SK-N-SH treated with all-trans-retinoic acid at 6 μM for 48 hours (cell line): Measurements from ENCODE around the gene GHRHR.

Source experiments
- ATAC-seq: fragments of 200-7000 bp; cut with Tn5 transposase; 3 replicates; pipeline ENCODE4 v1.9.1; 2020; ENCODE audit warnings: mild to moderate bottlenecking, moderate library complexity
- BACH2 ChIP-seq: fragments of 250-450 bp; sonication (Bioruptor Pico); IDR thresholded peaks from 2 replicates; pipeline ENCODE4 v1.9.0; 2021; ENCODE audit warnings: mild to moderate bottlenecking, borderline replicate concordance
- CSDC2 ChIP-seq: fragments of 250-450 bp; sonication (Bioruptor Pico); IDR thresholded peaks from 2 replicates; pipeline ENCODE4 v1.5.0; 2020; ENCODE audit warnings: mild to moderate bottlenecking, moderate library complexity
- ESRRG ChIP-seq: fragments of 250-450 bp; sonication (Bioruptor Pico); IDR thresholded peaks from 2 replicates; pipeline ENCODE4 v1.6.1; 2021; ENCODE audit warnings: mild to moderate bottlenecking
- GLIS3 ChIP-seq: fragments of 250-450 bp; sonication (Bioruptor Pico); IDR thresholded peaks from 2 replicates; pipeline ENCODE4 v1.5.0; 2020; ENCODE audit warnings: mild to moderate bottlenecking, moderate library complexity
- PATZ1 ChIP-seq: fragments of 250-450 bp; sonication (Bioruptor Pico); IDR thresholded peaks from 2 replicates; pipeline ENCODE4 v1.8.0; 2020; ENCODE audit warnings: mild to moderate bottlenecking, moderate library complexity, borderline replicate concordance
- POU6F1 ChIP-seq: fragments of 250-450 bp; sonication (Bioruptor Pico); IDR thresholded peaks from 2 replicates; pipeline ENCODE4 v1.8.0; 2021; ENCODE audit warnings: low read depth, mild to moderate bottlenecking, moderate library complexity, borderline replicate concordance
- PPARA ChIP-seq: fragments of 250-450 bp; sonication (Bioruptor Pico); IDR thresholded peaks from 2 replicates; pipeline ENCODE4 v1.5.0; 2020; ENCODE audit warnings: mild to moderate bottlenecking, borderline replicate concordance
- TCF4 ChIP-seq: fragments of 250-450 bp; sonication (Bioruptor Pico); IDR thresholded peaks from 2 replicates; pipeline ENCODE4 v1.8.0; 2021; ENCODE audit warnings: mild to moderate bottlenecking, moderate library complexity, borderline replicate concordance
- TOX ChIP-seq: fragments of 250-450 bp; sonication (Bioruptor Pico); IDR thresholded peaks from 2 replicates; pipeline ENCODE4 v1.8.0; 2021; ENCODE audit warnings: mild to moderate bottlenecking, moderate library complexity, borderline replicate concordance
- ZC3H10 ChIP-seq: fragments of 250-450 bp; sonication (Bioruptor Pico); IDR thresholded peaks from 2 replicates; pipeline ENCODE4 v1.5.1; 2021; ENCODE audit warnings: mild to moderate bottlenecking, moderate library complexity
- ZFP3 ChIP-seq: fragments of 250-450 bp; sonication (Bioruptor Pico); IDR thresholded peaks from 2 replicates; pipeline ENCODE4 v1.5.0; 2020; ENCODE audit warnings: mild to moderate bottlenecking, moderate library complexity
- ZFP30 ChIP-seq: fragments of 450-650 bp; formaldehyde crosslinking; IDR thresholded peaks from 2 replicates; pipeline ENCODE4 v1.5.0; 2022; ENCODE audit warnings: mild to moderate bottlenecking, moderate library complexity
- ZNF70 ChIP-seq: fragments of 450-650 bp; formaldehyde crosslinking; IDR thresholded peaks from 2 replicates; pipeline ENCODE4 v1.5.0; 2020; ENCODE audit warnings: mild to moderate bottlenecking, moderate library complexity
- TF ChIP-seq, protein P1 (sequence below): fragments of 250-450 bp; sonication (Bioruptor Pico); IDR thresholded peaks from 2 replicates; pipeline ENCODE4 v1.5.0; 2020; ENCODE audit warnings: mild to moderate bottlenecking, moderate library complexity
- TF ChIP-seq, protein P2 (sequence below): fragments of 250-450 bp; sonication (Bioruptor Pico); IDR thresholded peaks from 2 replicates; pipeline ENCODE4 v1.5.1; 2020; ENCODE audit warnings: low read depth, mild to moderate bottlenecking, moderate library complexity

The GHRHR gene

GRCh38 chr7:30928254-30928872 is 35.4 kb upstream of the GHRHR start (continued):
- no peak for TF ChIP-seq PATZ1 (CRISPR knock-in tag)

DNA sequence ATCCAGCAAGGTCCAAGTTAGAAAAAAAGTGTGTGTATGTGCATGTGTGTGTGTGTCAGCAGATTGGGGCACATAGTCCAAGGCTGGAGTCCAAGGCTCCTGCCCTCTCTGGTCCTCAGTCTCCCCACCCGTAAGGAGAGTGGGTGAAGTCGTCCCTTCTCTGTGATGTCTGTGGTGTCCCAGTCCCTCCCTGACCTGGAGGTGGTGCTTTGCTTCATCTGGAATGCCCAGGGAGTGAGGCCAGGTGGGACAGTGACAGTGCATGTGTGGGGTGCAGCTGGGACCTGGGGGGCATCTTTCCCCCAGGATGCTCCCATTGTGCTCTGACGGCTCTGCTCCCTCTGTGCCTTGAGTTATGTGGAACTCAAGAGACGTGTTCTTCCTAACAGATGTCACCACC is 34.1 kb upstream of the GHRHR start:
- ATAC-seq = no peak

DNA sequence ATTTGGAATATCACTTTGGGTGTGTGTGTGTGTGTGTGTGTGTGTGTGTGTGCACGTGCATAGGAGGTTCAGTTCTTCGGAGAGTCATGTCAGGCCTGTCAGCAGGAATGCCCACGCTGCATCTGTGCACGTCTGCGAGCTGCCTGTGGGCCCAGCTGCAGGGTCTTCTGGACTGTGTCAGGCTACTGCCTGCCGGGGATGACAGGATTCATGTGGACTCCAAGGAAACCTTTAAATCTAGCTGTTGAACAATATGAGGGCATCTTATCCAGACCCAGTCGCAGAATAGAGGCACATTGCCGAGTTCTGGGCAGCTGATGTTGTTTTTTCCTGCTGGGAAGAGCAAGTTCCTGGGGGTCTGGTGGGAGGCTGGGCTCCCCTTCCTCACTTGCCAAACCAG is 33.1 kb upstream of the GHRHR start:
- TF ChIP-seq ESRRG (CRISPR knock-in tag) (no peak), PPARA (CRISPR knock-in tag) (no peak), TCF4 (CRISPR knock-in tag) (peak; percentile 72), ZNF70 (CRISPR knock-in tag) (0 out of 2 replicates have a peak, but pooled peaks have one; percentile 15)
- TF ChIP-seq, protein P1, sequence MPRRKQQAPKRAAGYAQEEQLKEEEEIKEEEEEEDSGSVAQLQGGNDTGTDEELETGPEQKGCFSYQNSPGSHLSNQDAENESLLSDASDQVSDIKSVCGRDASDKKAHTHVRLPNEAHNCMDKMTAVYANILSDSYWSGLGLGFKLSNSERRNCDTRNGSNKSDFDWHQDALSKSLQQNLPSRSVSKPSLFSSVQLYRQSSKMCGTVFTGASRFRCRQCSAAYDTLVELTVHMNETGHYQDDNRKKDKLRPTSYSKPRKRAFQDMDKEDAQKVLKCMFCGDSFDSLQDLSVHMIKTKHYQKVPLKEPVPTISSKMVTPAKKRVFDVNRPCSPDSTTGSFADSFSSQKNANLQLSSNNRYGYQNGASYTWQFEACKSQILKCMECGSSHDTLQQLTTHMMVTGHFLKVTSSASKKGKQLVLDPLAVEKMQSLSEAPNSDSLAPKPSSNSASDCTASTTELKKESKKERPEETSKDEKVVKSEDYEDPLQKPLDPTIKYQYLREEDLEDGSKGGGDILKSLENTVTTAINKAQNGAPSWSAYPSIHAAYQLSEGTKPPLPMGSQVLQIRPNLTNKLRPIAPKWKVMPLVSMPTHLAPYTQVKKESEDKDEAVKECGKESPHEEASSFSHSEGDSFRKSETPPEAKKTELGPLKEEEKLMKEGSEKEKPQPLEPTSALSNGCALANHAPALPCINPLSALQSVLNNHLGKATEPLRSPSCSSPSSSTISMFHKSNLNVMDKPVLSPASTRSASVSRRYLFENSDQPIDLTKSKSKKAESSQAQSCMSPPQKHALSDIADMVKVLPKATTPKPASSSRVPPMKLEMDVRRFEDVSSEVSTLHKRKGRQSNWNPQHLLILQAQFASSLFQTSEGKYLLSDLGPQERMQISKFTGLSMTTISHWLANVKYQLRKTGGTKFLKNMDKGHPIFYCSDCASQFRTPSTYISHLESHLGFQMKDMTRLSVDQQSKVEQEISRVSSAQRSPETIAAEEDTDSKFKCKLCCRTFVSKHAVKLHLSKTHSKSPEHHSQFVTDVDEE = peak; percentile 71; the same call in 1 of the 2 replicates
- ATAC-seq = peak; percentile 33

More for the DNA sequence above, 34.1 kb upstream of the GHRHR start:
- TF ChIP-seq TOX (CRISPR knock-in tag) (no peak), ZFP3 (no peak)

GRCh38 chr7:30931161-30931928 is 32.4 kb upstream of the GHRHR start:
- peak; percentile 33; the same call in 2 of the 3 replicates for ATAC-seq
- TF ChIP-seq TOX (CRISPR knock-in tag) (no peak), ESRRG (CRISPR knock-in tag) (no peak), ZC3H10 (CRISPR knock-in tag) (no peak), PATZ1 (CRISPR knock-in tag) (no peak), TCF4 (CRISPR knock-in tag) (no peak), BACH2 (no peak), CSDC2 (CRISPR knock-in tag) (no peak), POU6F1 (no peak), GLIS3 (CRISPR knock-in tag) (no peak), ZFP30 (no peak)
- TF ChIP-seq, protein P1 = no peak
- TF ChIP-seq, protein P2, sequence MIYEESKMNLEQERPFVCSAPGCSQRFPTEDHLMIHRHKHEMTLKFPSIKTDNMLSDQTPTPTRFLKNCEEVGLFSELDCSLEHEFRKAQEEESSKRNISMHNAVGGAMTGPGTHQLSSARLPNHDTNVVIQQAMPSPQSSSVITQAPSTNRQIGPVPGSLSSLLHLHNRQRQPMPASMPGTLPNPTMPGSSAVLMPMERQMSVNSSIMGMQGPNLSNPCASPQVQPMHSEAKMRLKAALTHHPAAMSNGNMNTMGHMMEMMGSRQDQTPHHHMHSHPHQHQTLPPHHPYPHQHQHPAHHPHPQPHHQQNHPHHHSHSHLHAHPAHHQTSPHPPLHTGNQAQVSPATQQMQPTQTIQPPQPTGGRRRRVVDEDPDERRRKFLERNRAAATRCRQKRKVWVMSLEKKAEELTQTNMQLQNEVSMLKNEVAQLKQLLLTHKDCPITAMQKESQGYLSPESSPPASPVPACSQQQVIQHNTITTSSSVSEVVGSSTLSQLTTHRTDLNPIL (CRISPR knock-in tag) = no peak
